ENCODE data around the gene KRIT1.
A peak's percentile ranks its signal among the peaks of the same experiment; 100 is the strongest.
"Not testable (repeated sequence)": the region's sequence is repeated elsewhere in the genome, so short reads cannot be mapped to it uniquely, and the experiment has no call there.

The KRIT1 gene

DNA sequence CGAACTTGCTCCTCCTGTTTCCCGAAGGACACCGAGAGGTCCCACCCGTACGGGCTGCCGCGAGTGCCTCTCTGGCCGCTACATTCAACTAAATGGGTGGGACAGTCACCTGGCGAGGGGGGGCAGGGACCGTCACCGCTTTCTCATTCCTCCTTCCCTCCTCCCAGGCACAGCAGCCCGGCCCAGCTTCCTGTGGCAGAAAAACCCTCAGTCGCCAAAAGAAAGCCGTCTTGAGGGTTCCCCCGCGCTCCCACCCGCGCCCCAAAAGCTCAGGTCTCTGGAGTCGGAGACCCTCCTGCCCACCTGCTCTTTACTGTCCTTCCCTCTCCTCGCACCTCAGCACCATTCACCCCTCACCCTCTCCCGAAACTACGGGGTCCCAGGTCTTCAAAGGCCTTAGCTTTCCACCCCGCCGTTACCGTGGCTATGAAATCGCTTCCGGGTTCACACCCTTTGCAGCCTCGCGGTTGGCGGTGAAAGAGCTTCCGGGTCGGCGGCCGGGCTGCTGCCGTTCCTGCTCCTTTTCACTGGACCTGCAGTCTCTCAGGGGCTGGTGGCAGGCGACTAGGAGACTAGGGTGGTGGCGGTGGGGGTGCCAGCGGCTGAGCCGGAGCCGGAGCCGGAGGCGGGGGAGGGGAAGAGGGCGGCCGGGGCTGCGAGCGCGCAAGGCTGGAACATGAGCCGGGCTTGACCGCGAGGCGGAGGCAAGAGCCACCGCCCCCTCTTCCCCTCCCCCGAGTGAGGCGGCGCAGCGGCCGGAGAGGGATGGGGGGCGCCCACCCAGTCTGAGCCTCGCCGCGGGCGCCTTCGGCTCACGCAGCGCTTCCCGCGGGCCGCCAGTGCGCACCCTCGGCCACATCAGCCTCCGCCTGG is at the start of gene KRIT1, which contains the start of gene ANKIB1:
TSS of gene KRIT1 (minus strand) at position 428 of the 873 bp plus-strand sequence. CDS start 3,779 bp downstream, outside the sequence.
TSS of gene ANKIB1 (plus strand) at position 488 of the 873 bp plus-strand sequence. CDS start 49,005 bp downstream, outside the sequence.
- DNase-seq (ENCODE audit: low spot score), result peak; percentile 79
- FAIRE-seq, result no peak

GRCh38 chr7:92295391-92295790 is 49.7 kb upstream of the KRIT1 start:
- no peak for DNase-seq (ENCODE audit: low spot score)
- no peak for FAIRE-seq

GRCh38 chr7:92293896-92294590 is 48.3 kb upstream of the KRIT1 start:
- FAIRE-seq, result no peak
- no peak for DNase-seq (ENCODE audit: low spot score)

DNA sequence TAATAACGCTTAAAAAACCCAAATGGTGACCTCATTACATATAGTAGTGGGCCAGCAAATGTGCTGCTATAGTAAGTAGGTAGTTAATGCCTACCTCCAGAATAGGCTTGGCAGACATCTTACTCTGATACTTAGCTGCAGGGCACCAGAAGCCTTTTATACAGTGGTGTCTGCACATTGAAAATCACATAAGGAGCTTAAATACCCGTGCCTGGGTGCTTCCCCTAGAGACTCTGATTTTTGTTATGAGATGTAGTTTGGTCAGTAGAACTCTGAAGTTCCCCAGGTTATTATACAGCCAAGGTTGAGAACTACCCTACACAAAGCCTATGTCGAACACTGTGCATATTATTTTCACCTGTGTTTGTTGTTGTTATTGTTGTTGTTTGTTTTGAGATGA is 47.3 kb upstream of the KRIT1 start:
- no peak for DNase-seq (ENCODE audit: low spot score)
- FAIRE-seq, result no peak

DNA sequence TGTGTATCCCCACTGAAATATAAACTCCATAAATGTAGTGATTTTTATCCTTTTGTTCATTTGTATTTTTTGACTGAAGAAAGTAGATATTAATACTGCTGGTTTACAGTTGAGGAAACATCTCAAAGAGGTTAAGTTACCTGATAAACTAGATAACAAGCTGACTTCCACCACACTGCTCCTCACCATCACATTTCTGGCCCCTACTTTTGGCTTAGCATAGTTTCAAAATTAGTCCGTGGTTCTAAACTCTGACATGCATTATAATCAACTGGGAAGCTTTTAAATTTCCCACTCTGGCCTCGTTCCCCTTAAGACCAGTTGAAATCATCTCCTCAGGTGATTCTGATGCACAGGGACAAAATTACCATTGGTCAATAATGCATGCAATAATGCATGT is 43.6 kb upstream of the KRIT1 start:
- DNase-seq (ENCODE audit: low spot score) (no peak), FAIRE-seq (no peak)

GRCh38 chr7:92282930-92283329 is 37.2 kb upstream of the KRIT1 start:
- FAIRE-seq (no peak), DNase-seq (ENCODE audit: low spot score) (no peak)

GRCh38 chr7:92282221-92282814 is 36.6 kb upstream of the KRIT1 start:
- FAIRE-seq, result no peak

DNA sequence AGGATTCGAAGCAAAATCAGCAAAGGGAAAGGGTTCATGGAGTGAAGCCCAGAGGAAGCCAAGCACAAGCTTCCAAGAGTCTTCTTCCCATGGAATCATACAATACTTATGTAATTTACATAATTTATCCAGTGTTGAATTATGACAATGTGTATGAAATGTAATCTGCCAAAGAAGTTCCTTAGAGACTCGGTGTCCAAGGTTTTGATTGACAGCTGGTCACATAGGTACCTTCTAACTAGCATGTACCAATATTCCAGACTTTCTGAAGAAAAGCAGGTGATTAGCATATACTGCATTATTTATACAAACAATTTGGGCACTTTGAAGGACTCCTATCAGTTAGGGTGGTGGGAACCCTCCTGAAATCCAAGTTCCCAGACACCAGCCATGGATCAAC is 35.3 kb upstream of the KRIT1 start:
- FAIRE-seq, result no peak
- no peak for DNase-seq (ENCODE audit: low spot score)

More at GRCh38 chr7:92282221-92282814, 36.6 kb upstream of the KRIT1 start:
- no peak for DNase-seq (ENCODE audit: low spot score)

DNA sequence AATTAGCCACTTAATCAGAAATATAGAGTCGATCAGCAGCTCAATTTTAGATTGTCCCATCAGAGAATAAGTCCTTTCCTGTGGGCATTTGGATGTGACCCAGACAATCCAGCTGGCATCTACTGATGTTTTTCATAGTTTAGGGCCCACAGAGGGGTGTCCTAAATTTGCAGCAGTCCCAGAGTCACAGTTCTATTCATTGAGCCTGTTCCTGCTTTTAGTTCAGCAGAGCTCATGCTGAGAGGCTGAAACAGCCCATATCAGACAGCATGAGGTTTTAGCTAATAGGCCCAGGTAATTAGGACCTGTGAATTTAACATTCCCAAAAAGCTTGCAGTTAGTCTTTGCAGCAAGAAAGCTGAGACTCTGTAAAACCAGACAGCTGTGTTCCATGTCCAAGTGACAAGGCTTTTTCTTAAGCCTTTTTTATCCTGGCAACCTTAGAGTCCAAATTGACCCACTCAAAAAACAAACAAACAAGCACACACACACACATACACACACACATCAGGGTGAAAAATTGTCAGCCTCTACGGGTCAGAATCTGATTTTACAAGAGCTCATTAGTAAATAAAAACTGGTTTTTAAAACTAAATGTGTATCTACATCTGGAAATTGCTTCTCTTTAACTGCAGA is 33.8 kb upstream of the KRIT1 start:
- no peak for FAIRE-seq
- DNase-seq (ENCODE audit: low spot score), result no peak

GRCh38 chr7:92276460-92276864 is 30.7 kb upstream of the KRIT1 start:
- no peak for DNase-seq (ENCODE audit: low spot score)
- no peak for FAIRE-seq

DNA sequence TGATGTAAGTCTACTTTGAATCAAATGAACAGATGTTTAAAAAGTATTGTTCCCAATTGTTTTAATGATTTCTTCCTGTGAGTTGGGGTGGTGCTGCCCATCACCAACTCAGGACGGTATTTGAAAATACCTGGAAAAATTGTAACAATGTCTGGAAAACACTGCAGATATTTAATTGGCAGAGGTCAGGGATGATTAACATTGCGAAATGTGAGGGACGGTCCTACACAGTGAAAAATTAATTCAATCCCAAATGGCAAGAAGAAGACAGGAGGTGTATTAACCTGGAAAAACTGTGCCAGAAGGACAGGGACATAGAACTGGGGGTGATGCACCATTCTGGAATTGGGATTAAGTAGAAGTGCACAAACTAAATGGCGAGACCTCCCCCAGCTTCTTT is 29.6 kb upstream of the KRIT1 start:
- DNase-seq (ENCODE audit: low spot score) (no peak), FAIRE-seq (no peak)

DNA sequence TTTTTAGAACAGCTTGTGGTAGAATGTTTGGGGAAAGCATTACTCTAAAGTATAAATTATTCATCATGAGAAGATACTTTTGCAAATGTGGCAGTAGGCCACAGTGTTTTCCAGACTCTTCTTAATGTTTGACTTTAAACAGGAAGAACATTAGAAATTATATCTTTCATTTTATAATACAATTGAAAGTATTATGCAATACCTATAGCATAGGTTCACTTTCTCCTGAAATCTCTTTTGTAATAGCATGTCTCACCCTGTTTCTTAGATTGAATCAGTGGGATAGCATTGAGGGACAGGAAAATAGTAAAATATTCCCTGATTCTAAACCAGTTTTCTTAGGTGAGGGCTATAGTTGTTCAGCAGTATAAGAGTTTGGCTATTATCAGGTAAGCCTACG is 23.2 kb upstream of the KRIT1 start:
- DNase-seq (ENCODE audit: low spot score), result no peak
- no peak for FAIRE-seq

- DNase-seq (ENCODE audit: low spot score), result no peak
- no peak for FAIRE-seq
These were observed 20.9 kb upstream of the KRIT1 start for GRCh38 chr7:92266415-92267241.

DNA sequence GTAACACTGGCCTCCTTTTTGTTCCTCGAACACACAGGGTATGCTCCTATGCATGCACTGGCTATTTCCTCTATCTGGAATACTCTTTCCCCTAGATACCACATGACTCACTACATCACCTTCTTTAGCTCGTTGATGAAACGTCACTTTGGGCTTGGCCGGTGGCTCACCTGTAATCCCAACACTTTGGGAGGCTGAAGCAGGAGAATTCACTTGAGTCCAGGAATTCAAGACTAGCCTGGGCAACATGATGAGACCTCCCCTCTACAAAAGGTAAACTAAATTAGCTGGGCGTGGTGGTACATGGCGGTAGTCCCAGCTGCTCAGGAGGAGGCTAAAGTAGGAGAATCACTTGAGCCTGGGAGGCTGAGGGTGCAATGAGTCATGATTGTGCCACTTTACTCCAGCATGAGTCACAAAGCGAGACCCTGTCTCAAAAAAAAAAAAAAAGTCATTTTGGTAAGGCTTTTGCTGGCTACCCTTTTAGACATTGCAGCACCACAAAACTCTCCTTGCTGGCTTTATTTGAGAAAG is 14.6 kb upstream of the KRIT1 start:
- FAIRE-seq (no peak), DNase-seq (ENCODE audit: low spot score) (no peak)

DNA sequence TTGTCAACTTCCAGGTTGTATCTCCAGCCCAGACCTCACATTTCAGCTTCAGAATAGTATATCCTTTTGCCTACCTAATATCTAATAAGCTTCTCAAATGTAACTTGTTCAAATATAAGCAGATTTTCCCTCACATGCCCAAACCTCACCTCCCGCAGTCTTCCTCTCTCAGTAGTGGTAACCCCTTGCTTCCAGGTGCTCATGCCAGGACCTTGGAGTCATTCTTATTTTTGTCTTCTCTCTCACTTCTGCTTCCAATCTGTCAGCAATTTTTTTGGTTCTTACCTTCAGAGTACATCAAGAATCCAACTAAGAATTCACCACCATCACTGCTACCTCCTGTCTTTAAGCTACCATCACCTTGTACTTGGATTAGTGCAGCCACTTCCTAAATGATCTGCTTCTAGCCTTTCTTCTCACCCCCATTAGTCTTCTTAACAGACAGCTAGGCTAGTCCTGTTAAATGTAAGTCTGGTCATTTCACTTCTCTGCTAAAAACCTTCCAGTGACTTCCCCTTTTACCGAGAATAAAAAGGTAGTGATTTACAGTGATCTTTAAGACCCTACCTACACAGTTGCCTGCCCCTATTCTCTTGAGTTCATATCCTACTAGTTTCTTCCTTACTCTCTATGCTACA is 14.0 kb upstream of the KRIT1 start:
- FAIRE-seq (no peak), DNase-seq (ENCODE audit: low spot score) (no peak)

DNA sequence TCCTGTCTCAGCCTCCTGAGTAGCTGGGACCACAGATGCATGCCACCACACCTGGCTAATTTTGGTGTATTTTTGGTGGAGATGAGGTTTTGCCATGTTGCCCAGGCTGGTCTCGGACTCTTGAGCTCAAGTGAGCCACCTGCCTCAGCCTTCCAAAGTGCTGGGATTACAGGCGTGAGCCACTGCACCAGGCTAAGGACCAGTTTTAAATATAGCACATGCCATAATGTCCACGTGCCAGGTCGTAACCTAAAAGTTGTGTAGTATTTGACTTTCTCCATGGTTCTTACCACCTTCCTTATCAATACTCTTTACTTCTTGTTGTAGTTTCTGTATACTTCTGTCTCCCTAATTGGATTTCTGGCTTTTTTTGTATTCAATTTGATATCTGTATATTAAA is 13.3 kb upstream of the KRIT1 start:
- FAIRE-seq, result no peak
- DNase-seq (ENCODE audit: low spot score), result no peak

GRCh38 chr7:92255308-92255707 is 9.6 kb upstream of the KRIT1 start:
- DNase-seq (ENCODE audit: low spot score) (peak; percentile 93), FAIRE-seq (peak; percentile 96)

GRCh38 chr7:92254800-92255199 is 9.1 kb upstream of the KRIT1 start:
- FAIRE-seq, result not testable (repeated sequence)
- peak; percentile 65 for DNase-seq (ENCODE audit: low spot score)

DNA sequence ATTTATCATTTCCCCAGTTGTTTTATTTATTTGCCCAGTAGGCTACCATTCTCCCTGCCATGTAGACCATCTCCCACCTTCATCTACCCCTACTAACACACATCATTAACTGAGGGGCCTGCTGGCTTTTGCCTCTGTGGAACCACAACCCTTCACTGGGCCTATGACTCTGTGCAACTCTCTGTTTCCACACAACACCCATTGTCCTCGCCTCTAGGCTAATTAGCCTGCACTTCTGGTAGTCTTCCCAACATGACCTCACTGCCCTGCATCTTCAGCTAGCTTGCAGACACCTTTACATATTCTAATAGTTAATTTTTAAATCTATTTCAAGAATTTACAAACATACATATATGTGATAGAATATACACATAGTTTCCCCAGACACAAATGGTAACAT is 7.5 kb upstream of the KRIT1 start:
- FAIRE-seq (no peak), DNase-seq (ENCODE audit: low spot score) (no peak)

- FAIRE-seq (no peak), DNase-seq (ENCODE audit: low spot score) (no peak)
These were observed 5.5 kb upstream of the KRIT1 start for GRCh38 chr7:92251181-92251580.
